GM19438 (cell line): ENCODE measurements around the gene PTH.
A peak's percentile ranks its signal among the peaks of the same experiment; 100 is the strongest.

Source experiments
- ATAC-seq: cut with Tn5 transposase; IDR thresholded peaks from one replicate; pipeline ENCODE4 v1.9.1; 2021; ENCODE audit warnings: low read depth; ENCODE audit not compliant: unreplicated experiment

The PTH gene

DNA sequence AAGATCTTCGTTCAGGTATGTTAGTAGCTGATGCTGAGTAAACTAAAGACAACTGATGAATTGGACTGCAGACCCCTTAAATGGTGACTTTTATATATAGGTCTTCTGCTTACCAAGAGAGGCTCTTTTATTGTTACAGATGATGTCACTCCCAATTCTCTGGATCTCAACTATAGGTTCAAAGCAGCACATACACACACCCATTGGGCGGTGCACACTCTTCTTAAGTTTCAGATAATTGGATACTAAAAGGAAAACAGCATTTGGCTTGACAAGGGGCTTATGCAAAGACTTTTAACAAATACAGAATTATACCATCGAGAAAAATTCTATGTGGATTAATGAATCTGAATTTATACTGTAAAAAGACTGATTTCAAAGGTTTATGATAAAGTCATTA is at the start of gene PTH:
PTH (minus strand) TSS at position 69 of the 400 bp plus-strand sequence. CDS start 3,142 bp downstream, outside the sequence.
- ATAC-seq = no peak

DNA sequence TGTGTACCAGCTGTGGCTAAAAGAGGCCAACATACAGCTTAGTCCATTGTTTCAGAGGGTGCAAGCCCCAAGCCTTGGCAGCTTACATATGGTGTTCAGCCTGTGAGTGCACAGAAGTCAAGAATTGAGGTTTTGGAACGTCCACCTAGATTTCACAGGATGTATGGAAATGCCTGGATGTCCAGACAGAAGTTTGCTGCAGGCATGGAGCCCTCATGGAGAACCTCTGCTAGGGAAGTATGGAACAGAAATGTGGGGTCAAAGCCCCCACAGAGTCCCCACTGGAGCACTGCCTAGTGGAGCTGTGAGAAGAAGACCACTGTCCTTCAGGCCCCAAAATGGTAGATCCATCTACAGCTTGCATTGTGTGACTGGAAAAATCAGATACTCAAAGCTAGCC is 42.2 kb upstream of the PTH start:
- no peak for ATAC-seq

DNA sequence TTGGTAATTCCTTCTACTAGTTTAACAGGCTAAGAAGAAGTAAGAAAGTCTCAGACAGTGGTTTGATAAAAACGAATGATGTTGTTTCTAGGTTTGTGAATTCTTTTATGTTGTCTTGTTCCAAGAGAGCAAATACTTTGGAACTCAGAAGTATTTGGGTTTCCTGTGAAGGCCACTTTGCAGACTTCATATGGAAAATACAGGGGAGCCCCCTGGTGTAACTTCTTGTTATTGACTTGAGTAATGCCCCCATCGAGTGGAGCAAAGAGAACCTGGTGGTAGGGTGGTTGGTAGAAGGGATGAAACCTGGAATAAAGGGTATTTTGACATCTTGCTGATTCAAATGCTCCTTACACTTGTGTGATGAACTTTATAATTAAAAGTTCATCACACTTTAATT is 40.0 kb upstream of the PTH start:
- no peak for ATAC-seq

DNA sequence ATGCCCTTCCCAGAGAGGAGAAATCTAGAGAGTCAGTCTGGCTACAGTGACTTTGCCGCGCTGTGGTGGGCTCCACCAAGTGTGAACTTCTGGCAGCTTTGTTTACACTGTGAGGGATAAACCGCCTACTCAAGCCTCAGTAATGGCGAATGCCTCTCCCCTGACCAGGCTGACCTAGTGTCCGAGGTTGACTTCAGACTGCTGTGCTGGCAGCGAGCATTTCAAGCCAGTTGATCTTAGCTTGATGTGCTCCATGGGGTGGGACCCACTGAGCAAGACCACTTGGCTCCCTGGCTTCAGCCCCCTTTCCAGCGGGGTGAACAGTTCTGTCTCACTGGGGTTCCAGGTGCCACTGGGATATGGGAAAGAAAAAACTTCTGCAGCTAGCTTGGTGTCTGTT is 38.6 kb upstream of the PTH start:
- no peak for ATAC-seq

DNA sequence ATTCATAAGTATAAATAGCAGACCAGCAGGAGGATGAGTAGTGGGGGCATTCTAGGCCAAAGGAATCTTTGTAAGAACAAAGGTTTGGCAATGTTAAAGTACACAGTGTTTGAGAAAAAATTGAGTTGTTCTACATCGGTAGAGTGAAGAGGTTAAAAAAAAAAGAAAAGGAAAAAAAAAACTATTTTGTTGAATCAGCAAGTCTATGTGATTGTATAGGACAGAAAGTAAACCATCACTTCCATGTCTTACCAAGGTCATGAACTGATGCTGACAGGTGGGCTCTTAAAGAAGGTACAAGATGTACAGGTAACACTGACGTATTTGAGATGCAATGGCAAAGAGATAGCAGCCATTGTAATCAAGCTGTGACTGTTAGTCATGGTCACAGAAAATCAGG is 29.5 kb upstream of the PTH start:
- ATAC-seq = no peak

DNA sequence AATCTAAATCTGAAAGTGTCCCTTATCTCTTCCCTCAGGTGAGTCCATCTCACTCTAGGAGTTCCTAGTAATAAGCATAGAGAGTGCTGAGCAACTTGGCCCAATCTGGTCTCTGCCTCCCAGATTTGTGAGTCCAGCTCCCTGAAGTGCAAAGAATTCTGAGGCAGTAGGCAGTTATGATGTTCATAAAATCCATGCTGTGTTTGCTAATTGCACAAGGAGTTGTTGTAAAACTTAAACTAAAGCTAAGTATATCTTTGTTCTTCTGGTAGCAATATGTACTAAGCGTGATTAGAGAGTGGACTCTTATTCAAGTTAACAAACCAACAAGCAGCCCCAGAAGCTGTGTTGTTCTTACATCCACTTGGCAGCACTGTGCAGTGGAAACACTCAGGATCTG is 7.6 kb upstream of the PTH start:
- ATAC-seq = no peak

DNA sequence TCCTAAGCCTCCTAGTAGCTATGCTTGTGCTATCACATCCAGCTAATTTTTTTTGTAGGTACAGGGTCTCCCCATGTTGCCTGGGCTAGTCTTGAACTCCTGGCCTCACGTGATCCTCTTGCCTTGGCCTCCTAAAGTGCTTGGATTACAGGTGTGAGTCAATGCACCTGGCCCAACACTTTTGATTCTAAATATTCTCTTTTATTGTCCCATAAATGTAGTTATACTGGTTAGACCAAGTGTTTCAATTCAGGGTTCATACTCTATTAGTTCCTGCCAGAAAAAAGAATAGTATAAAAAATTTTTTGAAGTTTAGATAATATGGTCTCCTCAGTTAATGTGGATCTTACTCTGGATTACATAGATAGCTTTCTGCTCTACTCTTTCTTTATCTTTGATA is 6.7 kb upstream of the PTH start:
- ATAC-seq = no peak

DNA sequence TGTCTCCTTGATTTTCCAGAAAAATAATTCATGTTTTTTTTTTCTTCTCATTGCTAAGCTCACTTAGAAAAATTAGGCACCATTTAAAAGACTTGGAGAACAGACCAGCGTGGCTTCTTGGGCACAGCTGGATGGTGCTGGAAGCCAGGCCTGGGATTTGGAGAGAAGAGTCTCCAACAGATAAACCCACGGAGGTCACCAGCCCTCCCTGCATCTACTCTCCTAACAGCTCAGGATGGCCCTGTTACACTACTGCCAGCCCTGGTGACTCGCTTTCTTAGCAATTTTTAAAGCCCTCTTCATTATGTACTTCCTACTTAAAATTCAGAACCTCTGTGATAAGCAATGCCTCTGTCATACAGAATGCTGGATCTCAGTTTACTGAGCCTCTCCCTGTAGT is 1.7 kb downstream of the PTH start:
- ATAC-seq = no peak

DNA sequence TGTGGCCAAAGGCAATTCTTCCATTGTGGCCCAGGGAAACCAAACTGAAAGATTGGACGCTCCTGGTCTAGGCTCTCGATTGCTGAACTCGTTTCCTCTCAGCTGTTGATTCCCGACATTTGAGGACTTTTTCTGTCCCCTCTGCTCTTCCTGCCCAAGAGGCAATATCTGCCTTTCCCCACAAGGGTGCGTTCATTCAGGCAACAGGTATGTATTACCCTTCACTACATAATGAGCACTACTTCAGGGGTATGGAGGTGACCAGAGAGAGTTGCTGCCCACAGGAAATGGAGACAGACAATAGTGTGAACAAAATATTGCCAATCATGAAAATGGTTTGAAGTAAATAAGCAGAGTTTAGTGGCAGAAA is 8.2 kb downstream of the PTH start:
- ATAC-seq = no peak

DNA sequence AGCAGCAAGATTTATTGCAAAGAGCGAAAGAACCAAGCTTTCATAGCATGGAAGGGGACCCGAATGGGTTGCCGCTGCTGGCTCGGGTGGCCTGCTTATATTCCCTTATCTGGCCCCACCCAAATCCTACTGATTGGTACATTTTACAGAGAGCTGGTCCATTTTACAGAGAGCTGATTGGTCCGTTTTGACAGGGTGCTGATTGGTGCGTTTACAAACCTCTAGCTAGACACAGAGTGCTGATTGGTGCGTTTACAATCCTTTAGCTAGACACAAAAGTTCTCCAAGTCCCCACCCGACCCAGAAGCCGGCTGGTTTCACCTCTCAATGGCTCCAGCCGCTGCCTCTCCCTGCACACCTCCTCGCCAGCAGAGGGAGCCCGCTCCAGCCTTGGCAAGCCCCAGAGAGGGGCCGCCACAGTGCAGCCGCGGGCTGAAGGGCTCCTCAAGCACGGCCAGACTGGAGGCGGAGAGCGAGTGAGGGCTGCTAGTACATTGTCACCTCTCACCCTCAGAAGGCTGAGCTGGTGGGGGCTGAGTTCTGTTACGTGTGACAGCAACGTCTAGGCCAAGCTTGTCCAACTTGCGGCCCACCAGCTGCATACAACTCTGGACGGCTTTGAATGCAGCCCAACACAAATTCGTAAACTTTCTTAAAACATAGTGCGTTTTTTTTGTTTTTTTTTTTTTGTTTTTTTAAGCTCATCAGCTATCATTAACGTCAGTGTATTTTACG is 8.7 kb downstream of the PTH start:
- no peak for ATAC-seq

DNA sequence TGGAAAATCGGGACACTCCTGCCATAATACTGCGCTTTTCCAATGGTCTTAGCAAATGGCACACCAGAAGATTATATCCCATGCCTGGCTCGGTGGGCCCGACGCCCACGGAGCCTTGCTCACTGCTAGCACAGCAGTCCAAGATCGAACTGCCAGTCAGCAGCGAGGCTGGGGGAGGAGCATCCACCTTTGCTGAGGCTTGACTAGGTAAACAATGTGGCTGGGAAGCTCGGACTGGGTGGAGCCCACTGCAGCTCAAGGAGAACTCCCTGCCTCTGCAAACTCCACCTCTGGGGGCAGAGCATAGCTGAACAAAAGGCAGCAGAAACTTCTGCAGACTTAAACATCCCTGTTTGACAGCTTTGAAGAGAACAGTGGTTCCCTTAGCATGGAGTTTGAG is 15.6 kb downstream of the PTH start:
- no peak for ATAC-seq

DNA sequence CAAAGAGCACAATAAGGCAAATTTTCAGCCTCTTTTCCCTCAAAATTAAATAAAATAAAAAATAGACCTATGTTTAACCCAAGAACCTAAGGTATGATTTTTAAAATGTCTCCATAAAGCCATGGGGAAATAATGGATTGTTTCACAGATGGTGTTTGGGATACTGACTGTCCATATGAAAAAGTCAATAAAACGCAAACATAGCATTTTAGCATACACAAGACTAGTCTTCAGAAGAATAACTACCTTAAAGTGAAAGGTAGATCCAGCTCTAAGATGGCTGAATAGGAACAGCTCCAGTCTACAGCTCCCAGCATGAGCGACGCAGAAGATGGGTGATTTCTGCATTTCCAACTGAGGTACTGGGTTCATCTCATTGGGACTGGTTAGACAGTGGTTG is 16.1 kb downstream of the PTH start:
- no peak for ATAC-seq

DNA sequence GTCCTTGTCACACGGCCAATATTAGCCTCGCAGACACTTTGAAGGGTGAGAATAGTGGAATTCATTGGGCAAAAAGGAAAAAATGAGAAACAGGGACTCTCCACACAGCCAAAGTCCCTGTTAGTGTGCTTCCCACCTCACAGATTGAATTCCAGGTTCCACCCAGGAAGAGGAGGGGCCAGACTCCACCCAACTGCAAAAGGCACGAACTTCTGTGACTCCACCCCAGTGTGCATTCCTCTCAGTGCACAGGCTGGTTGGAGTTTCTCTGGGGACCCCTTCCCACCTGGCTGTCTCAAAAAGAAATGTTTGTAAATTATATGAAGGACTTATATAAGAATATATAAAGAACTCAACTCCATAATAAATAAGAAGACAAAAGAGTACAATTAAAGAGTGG is 20.7 kb downstream of the PTH start:
- no peak for ATAC-seq

DNA sequence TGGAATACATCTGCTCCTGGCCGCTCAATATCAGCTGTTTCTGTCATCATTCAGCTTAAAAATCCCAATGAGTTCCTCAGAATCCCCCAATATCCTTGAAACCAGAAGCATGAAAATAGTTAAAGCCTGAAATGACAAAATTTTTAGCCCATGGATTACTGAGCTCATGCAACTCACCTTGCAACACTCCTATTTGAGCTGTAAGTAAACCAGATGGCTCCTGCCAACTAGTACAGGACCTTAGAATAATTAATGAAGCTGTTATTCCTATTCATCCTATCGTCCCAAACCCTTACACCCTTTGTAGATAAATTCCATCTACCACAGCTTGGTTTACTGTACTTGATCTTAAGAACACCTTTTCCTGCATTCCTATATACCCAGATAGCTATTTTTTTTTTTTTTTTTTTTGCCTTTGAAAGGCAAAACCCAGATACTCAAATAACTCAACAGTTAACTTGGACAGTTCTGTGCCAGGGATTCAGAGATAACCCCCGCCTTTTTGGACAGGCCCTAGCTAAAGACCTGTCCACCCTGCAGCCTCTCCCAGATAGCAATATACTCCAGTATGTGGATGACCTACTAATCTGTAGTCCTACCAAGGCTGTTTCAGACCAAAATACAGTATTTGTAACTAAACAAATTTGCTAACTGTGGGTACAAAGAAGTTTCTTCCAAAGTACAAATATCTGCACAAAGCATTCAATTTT is 22.6 kb downstream of the PTH start:
- ATAC-seq = no peak

DNA sequence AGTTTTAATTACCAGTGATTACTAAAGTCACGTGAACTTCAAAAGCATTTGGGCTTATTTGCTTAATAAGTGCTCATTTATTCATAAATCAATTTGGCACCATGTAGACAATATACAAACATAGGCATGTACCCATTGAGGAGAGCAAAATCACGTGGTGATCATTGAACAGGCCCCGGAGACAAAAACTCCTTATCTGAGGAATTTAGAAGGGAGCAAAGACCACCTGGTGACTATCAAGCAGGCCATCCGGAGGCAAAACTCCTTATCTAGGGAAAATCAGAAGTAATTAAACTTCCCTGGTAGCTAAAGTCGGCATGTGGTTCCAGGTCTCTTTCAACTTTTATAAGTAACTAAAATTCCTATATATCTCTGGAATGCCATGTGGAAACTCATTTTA is 27.0 kb downstream of the PTH start:
- ATAC-seq = no peak

DNA sequence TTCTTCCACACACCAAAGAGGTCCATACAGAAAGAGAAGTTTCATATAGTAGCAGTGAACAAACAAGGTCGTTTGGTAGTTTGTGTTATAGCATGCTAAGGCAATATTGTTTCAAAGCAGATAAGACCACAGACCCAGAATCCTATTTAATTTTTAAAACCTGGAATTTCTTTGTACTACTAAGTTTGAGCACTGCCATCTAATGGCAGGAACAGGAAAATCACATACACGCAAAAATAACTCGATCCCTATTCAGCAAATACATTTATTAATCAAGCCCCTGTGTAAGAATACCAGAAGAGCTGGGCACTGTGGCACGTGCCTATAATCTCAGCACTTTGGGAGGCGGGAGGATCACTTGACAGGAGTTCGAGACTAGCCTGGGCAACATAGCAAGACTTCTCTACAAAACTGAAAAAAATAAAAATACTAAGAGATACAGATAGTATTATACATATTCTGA is 29.9 kb downstream of the PTH start:
- ATAC-seq = no peak

DNA sequence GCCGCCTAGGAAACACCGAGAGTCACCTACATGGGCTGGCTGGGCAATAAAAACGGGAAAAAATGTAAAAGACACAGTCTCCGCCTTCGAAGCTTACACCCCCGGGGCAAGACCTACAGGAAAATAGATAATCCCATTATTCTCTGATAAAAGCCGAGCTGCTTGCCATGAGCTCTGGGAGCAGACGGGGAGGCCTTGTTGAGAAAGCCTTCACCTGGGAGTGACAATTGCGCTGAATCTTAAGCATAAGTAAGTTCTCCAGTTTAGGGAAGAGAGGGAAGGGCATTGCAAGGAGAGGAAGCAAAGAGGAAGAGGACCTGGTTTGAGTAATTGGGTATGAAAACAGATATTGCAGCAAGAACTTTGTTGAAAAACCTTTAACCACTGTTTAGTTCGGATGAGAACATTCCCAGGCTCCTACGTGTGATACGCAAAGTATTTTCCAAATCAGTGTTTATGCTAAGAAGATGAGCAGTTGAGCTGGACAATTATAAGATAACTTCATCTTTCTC is 32.0 kb downstream of the PTH start:
- no peak for ATAC-seq

DNA sequence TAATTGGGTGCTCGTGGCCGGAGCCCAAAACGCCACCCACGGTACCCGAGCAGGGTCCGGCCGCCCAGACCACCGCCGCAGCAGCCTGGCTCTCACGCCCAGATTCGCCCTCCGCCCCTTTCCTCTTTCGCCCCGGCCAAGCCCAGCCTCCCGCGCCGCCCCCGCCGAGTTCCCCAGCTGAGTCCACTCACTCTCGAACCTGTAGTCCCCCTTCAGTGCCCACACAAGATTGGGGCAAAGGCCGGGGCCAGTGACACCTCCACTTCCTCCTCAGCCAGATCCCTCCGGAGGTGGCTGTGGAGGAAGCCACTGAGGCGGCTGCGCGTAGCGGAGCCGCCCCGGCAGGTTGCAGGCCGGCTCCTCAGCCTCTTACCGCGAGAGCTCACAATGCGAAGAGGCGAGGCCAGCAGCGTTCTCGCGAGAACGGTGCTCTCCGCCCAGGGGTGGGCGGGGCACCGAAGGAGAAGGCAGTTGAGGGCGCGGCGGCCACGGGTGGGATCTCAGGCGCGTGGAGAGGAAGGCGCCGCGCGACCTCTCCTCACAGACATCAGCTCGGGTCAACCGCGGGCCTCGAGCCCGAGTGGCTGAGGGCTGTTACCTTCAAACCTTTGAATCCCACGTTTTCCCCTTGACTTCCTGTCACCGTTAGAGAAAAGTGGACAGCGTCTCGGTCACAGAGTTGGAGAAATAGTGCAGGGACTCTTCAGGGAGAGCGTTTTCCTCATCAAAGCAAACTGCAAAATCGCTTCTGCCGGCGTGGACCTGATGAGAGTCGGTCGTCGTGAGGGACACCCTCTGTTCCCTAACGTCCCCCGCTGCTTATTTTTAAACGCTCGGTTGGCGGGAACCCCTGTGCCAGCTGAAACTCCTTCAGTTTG is 32.7 kb downstream of the PTH start, which contains the start of gene BTBD10:
BTBD10 (minus strand) TSS at position 322 of the 878 bp plus-strand sequence. CDS start 18,098 bp downstream, outside the sequence.
- peak; percentile 89 for ATAC-seq

DNA sequence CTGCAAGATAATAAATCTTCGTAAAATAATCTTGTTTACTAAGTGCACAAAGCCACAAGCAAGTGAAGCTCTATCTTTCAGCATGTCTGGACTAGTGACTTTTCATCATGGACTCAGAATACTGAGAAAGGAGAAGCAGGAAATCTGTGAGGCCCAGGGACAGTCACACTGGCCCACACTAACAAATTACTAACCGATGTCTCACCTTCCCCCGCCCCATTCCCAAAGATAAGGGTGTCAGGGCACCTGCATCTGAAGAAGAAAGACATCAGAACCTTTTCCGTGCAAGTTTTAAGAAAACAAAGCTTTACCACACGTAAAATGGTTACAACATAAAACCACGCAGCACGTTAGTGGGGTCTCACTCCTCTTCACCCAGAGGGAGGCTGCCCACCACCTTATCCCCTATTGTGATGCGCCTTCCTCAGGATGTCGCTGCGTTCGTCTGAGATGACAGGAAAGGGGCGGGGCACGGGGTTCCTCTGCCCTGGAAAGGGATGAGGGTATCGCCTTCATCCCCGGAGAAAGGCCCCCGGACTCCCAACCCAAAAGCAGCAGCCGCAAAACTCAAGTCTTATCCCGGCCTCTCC is 33.4 kb downstream of the PTH start:
- ATAC-seq = peak; percentile 55

DNA sequence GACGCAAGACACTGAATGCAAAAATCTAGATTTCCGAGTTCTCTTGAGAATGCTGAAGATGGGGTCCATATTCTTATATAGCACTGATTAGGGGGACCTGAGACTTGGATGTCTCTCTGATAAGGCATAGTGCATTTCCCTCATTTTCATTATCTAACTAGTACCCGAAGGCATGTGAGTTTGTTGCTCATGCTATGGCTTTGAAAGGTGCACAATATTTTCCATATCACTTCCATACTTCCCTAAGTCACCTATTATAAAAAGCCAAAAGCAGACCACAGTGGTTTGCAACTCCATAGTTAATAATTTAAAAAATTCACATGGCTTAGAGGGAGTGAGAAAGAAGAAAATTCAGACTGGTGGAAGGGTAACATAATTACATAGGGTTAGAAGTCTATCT is 34.5 kb downstream of the PTH start:
- no peak for ATAC-seq
